Measurements from ENCODE around the gene PPFIA2.

Gene PPFIA2

GRCh38 chr12:81261508-81262207 lies 497.5 kb downstream of the PPFIA2 start:
- no peak for TF ChIP-seq CTCF (IDR thresholded peaks at IDR 0.05; ENCODE audit: low read depth, low read length)
- DNase-seq (ENCODE audit: extremely low read depth, low read depth), result no peak

GRCh38 chr12:81259360-81259759 lies 499.8 kb downstream of the PPFIA2 start:
- no peak for TF ChIP-seq CTCF (IDR thresholded peaks at IDR 0.05; ENCODE audit: low read depth, low read length)
- no peak for DNase-seq (ENCODE audit: extremely low read depth, low read depth)

GRCh38 chr12:81257947-81258551 lies 501.1 kb downstream of the PPFIA2 start:
- TF ChIP-seq CTCF (IDR thresholded peaks at IDR 0.05; ENCODE audit: low read depth, low read length), result peak; percentile 54
- DNase-seq (ENCODE audit: extremely low read depth, low read depth), result peak; percentile 20

- no peak for TF ChIP-seq CTCF (IDR thresholded peaks at IDR 0.05; ENCODE audit: low read depth, low read length)
- DNase-seq (ENCODE audit: extremely low read depth, low read depth), result no peak
These were observed 503.2 kb downstream of the PPFIA2 start for GRCh38 chr12:81255947-81256346.

- DNase-seq (ENCODE audit: extremely low read depth, low read depth), result no peak
- no peak for TF ChIP-seq CTCF (IDR thresholded peaks at IDR 0.05; ENCODE audit: low read depth, low read length)
These were observed 503.7 kb downstream of the PPFIA2 start for GRCh38 chr12:81255456-81255855.

GRCh38 chr12:81253360-81253759 lies 505.8 kb downstream of the PPFIA2 start:
- no peak for TF ChIP-seq CTCF (IDR thresholded peaks at IDR 0.05; ENCODE audit: low read depth, low read length)
- DNase-seq (ENCODE audit: extremely low read depth, low read depth), result no peak

- no peak for DNase-seq (ENCODE audit: extremely low read depth, low read depth)
- TF ChIP-seq CTCF (IDR thresholded peaks at IDR 0.05; ENCODE audit: low read depth, low read length), result no peak
These were observed 506.9 kb downstream of the PPFIA2 start for GRCh38 chr12:81252228-81252627.

All from AG09319 (cell line).